ENCODE measurements around the gene CPNE6. TPM values are rescaled to one million over a fixed set of nuclear protein-coding genes. Genes with fewer than 3 reads are reported as not detected.

CPNE6 gene
- total RNA-seq, 2 experiments from 2014 or later = not detected

DNA sequence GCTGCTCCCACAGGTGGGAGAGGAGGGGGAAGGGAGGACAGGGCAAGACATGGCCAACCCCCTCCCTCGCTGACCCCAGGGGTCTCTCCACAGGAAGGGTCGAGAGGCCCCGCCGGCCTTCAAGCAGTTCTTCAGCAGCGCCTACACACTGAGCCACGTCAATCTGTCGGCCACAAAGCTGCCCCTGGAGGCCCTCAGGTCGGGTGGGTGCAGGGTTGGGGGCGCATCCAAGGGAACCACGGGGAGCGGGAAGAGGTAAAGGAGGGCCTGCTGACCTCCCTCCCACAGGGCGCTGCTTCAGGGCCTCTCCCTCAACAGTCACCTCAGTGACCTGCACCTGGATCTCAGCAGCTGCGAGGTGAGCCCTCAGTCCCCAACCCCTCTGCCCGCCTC, 13.5 kb upstream of the CPNE6 start:
- no peak for DNase-seq (ENCODE audit: low spot score)
- H3K9me3 ChIP-seq (ENCODE audit: low read length) = no peaks in the 10 kb centered on the region
- H4K20me1 ChIP-seq (ENCODE audit: insufficient read depth, low read length) = no peaks in the 10 kb centered on the region
- intact Hi-C loops (cut with micrococcal nuclease; ENCODE audit: unreplicated experiment) = loop anchor here (1.0 to 2.0 kb wide), 2 partner anchors 32 to 51 kb away; no protein-coding TSS in a partner anchor
- BruUV-seq (replicated peaks) = no TSS peak
- POLR2A ChIA-PET = no interaction called here
- no peaks in the 10 kb centered on the region for H3K9me2 ChIP-seq (ENCODE audit: insufficient read depth, low read length)
- H3K36me3 ChIP-seq (ENCODE audit: insufficient read depth, low read length) = no peaks in the 10 kb centered on the region
- CTCF ChIA-PET (ENCODE audit: unreplicated experiment) = interaction anchor here (1.6 kb wide), 1 partner anchor 33 kb away, joined by 8 read pairs; no protein-coding TSS in a partner anchor
- no peak overlapping the region for H3K27ac ChIP-seq (ENCODE audit: low read depth, low read length, poor library complexity, severe bottlenecking)
- H2AFZ ChIP-seq (ENCODE audit: low read length) = no peak overlapping the region
- H3K4me3 ChIP-seq (ENCODE audit: low read depth, low read length, poor library complexity, severe bottlenecking) = no peak overlapping the region
- H3K4me2 ChIP-seq (ENCODE audit: low read length) = no peak overlapping the region
- TF ChIP-seq CTCF (conservative IDR thresholded peaks at IDR 0.05; ENCODE audit: low read length) (no peak), EZH2phosphoT487 (IDR thresholded peaks at IDR 0.05; ENCODE audit: borderline replicate concordance, low read depth, low read length) (no peak)
- H3K79me2 ChIP-seq (ENCODE audit: insufficient read depth, low read depth, low read length) = no peaks in the 10 kb centered on the region
- H3K4me1 ChIP-seq (ENCODE audit: insufficient read depth, low read length, poor library complexity, severe bottlenecking) = no peaks in the 10 kb centered on the region

- no peaks in the 10 kb centered on the region for H3K9me3 ChIP-seq (ENCODE audit: low read length)
- H3K79me2 ChIP-seq (ENCODE audit: insufficient read depth, low read depth, low read length) = no peaks in the 10 kb centered on the region
- H3K4me2 ChIP-seq (ENCODE audit: low read length) = no peak overlapping the region
- TF ChIP-seq CTCF (conservative IDR thresholded peaks at IDR 0.05; ENCODE audit: low read length) (peak; percentile 61), EZH2phosphoT487 (IDR thresholded peaks at IDR 0.05; ENCODE audit: borderline replicate concordance, low read depth, low read length) (no peak)
- H3K27ac ChIP-seq (ENCODE audit: low read depth, low read length, poor library complexity, severe bottlenecking) = no peak overlapping the region
- ChIA-PET POLR2A (interaction anchor here (0.6 kb wide), 1 partner anchor 681 kb away, joined by 4 read pairs; no protein-coding TSS in a partner anchor), CTCF (ENCODE audit: unreplicated experiment) (interaction anchor here (1.6 kb wide), 1 partner anchor 32 kb away, joined by 8 read pairs; no protein-coding TSS in a partner anchor)
- H2AFZ ChIP-seq (ENCODE audit: low read length) = no peak overlapping the region
- no TSS peak for BruUV-seq (replicated peaks)
- H3K4me1 ChIP-seq (ENCODE audit: insufficient read depth, low read length, poor library complexity, severe bottlenecking) = no peaks in the 10 kb centered on the region
- no peaks in the 10 kb centered on the region for H3K36me3 ChIP-seq (ENCODE audit: insufficient read depth, low read length)
- no peaks in the 10 kb centered on the region for H4K20me1 ChIP-seq (ENCODE audit: insufficient read depth, low read length)
- intact Hi-C loops (cut with micrococcal nuclease; ENCODE audit: unreplicated experiment) = loop anchor here (1.0 to 2.0 kb wide), 2 partner anchors 32 to 50 kb away; no protein-coding TSS in a partner anchor
- H3K4me3 ChIP-seq (ENCODE audit: low read depth, low read length, poor library complexity, severe bottlenecking) = no peak overlapping the region
- peak; percentile 41 for DNase-seq (ENCODE audit: low spot score)
- no peaks in the 10 kb centered on the region for H3K9me2 ChIP-seq (ENCODE audit: insufficient read depth, low read length)
These were observed 13.0 kb upstream of the CPNE6 start for GRCh38 chr14:24058260-24058950.

DNA sequence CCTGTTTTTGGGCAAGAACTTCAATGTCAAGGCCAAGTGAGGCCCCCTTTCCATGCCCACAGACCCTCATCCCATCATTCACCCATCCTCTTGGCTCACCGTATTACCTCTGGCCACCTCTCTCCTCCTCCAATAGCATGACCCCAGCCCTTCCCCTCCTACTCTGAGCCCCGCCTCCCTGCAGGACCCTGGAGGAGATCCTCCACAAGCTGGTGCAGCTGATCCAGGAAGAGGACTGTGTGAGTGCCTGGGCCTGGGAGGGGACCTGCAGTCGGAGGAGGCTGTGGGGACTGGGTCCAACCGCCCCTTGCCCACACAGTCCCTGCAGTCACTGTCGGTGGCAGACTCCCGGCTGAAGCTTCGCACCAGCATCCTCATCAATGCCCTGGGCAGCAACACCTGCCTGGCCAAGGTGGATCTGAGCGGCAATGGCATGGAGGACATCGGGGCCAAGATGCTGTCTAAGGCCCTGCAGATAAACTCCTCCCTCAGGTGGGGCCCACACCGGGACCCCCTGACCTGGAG, 12.3 kb upstream of the CPNE6 start:
- no peak for DNase-seq (ENCODE audit: low spot score)
- Histone ChIP-seq H2AFZ (ENCODE audit: low read length) (no peak overlapping the region), H3K4me1 (ENCODE audit: insufficient read depth, low read length, poor library complexity, severe bottlenecking) (no peaks in the 10 kb centered on the region), H3K9me2 (ENCODE audit: insufficient read depth, low read length) (no peaks in the 10 kb centered on the region), H3K79me2 (ENCODE audit: insufficient read depth, low read depth, low read length) (no peaks in the 10 kb centered on the region), H3K36me3 (ENCODE audit: insufficient read depth, low read length) (no peaks in the 10 kb centered on the region), H3K9me3 (ENCODE audit: low read length) (no peaks in the 10 kb centered on the region), H3K27ac (ENCODE audit: low read depth, low read length, poor library complexity, severe bottlenecking) (no peak overlapping the region), H3K4me3 (ENCODE audit: low read depth, low read length, poor library complexity, severe bottlenecking) (no peak overlapping the region), H4K20me1 (ENCODE audit: insufficient read depth, low read length) (no peaks in the 10 kb centered on the region), H3K4me2 (ENCODE audit: low read length) (no peak overlapping the region)
- TF ChIP-seq CTCF (conservative IDR thresholded peaks at IDR 0.05; ENCODE audit: low read length) (no peak), EZH2phosphoT487 (IDR thresholded peaks at IDR 0.05; ENCODE audit: borderline replicate concordance, low read depth, low read length) (no peak)
- ChIA-PET POLR2A (interaction anchor here (0.6 kb wide), 1 partner anchor 680 kb away, joined by 4 read pairs; no protein-coding TSS in a partner anchor), CTCF (ENCODE audit: unreplicated experiment) (interaction anchor here (1.6 kb wide), 1 partner anchor 31 kb away, joined by 8 read pairs; no protein-coding TSS in a partner anchor)
- intact Hi-C loops (cut with micrococcal nuclease; ENCODE audit: unreplicated experiment) = loop anchor here (1.0 to 2.0 kb wide), 2 partner anchors 31 to 50 kb away; no protein-coding TSS in a partner anchor
- no TSS peak for BruUV-seq (replicated peaks)

Data from OCI-LY7 (cell line).